GM18858 (cell line): ENCODE measurements around the gene ERGIC3.
"Not testable (repeated sequence)": the region's sequence is repeated elsewhere in the genome, so short reads cannot be mapped to it uniquely, and the experiment has no call there.

Experiments
- ATAC-seq: cut with Tn5 transposase; IDR thresholded peaks from one replicate; pipeline ENCODE4 v1.9.1; 2021; ENCODE audit not compliant: unreplicated experiment

The ERGIC3 gene

DNA sequence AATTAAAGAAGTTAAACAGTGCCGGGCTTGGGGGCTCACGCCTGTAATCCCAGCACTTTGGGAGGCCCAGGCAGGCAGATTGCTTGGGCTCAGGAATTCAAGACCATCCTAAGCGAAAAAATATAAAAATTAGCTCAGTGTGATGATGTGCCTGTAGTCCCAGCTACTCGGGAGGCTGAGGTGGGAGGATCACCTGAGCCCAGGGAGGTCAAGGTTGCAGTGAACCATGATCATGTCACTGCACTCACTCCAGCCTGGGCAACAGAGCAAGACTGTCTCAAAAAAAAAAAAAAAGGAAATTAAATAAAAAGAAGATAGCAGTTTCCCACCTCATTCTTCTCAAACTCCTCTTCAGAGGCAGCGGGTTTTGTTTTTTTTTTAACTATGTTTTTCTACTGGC lies 24.1 kb upstream of the ERGIC3 start:
- ATAC-seq, result not testable (repeated sequence)

- ATAC-seq, result no peak
Measured at GRCh38 chr20:35518955-35519354, 22.9 kb upstream of the ERGIC3 start.

DNA sequence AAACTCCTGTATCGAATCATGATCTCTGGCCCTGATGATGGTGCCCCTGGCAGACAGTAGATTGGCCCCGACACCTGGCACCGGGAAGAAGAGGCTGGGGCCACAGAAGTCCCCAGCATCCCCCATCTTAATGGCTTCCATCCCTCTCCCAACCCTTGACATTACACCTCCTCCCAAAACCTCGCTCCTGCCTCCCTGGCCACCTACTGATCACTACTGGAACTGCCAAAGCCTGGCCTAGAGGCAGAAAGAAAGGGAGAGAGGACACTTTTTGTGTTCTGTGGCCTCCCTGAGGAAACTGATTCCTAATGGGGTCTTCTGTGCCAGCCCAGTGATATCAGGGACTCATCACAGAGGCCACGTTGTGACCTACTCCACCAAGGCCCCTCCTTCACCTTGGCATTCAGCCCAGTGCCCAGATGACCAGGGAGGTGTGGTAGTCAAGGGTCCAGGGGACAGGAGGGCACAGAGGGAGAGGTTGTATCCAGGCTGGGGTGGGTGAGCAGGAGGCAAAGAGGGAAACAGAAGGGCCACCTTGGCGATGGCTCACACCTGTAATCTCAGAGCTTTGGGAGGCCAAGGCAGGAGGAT lies 18.5 kb upstream of the ERGIC3 start:
- no peak for ATAC-seq

GRCh38 chr20:35525639-35526038 lies 16.2 kb upstream of the ERGIC3 start:
- no peak for ATAC-seq

DNA sequence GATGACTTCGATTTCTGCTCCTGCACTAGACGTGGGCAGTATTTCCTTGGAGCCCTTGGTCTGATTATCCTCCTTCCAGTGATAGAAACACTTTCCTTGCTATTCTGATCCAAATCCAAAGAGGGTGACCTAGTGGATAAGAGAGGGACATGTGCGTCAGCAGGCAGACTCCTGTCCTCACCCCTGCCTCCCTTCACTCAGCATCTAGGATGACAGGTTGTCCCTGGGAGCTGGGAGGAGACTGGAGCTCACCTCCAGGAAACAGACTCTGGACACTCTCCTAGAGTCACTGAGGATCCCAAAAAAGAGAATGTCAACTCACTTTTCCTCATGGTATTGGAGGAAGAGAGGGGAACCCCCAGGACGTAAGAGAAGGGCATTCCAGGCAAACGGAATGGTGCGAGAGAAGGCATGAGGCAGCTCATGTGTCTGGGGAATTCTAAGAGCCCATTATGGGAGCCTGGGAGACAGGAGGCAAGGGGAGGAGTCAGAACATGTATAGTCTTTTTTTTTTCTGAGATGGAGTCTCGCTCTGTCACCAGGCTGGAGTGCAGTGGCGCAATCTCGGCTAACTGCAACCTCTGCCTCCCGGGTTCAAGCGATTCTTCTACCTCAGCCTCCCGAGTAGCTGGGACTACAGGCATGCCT lies 14.6 kb upstream of the ERGIC3 start:
- no peak for ATAC-seq

DNA sequence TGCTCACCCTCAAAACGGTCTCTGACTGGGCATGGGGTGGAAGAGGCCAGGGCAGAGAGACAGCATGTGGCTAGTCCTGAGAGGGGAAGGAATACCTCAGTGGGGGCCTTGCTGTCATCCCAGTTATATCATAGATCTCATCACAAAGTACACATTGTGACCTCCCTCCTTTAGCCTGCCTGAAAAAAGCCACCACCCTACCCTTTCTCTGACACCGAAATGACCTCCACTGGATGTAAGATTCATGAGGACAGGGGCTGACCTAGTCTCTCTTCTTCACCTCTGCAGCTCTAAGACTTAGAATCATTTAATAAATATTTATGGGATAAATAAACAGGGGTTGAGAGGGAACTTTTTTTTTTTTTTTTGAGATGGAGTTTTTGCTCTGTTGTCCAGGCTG lies 12.3 kb upstream of the ERGIC3 start, which contains the start of gene C20orf173:
C20orf173 (minus strand) TSS at position 101 of the 400 bp plus-strand sequence. CDS start 279 bp downstream, outside the sequence.
- ATAC-seq, result no peak

DNA sequence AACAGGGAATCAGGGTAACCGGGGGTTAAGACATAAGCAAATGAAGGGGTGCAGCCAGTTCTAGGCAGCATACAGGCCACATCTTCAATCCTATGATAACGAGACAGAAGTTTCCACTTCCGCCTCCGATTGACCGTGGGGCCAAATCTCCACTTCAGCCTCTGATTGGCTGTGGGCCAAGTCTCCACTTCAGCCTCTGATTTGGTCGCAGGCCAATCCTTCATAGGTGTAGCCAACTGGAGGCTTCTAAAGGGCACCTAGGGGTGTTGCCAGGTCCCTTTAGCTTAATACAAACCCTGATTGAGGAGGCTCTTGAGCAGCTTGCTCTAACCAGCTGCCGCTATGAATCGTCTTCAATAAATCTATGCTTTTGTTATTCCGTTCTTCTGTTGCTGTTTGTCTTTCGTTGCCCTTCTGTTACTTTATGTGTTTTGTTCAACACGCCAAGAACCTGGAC lies 2.1 kb upstream of the ERGIC3 start:
- no peak for ATAC-seq

GRCh38 chr20:35541118-35541782 lies 628 bp upstream of the ERGIC3 start:
- ATAC-seq, result no peak

GRCh38 chr20:35542990-35543389 lies 1.1 kb downstream of the ERGIC3 start:
- no peak for ATAC-seq

GRCh38 chr20:35544436-35544835 lies 2.6 kb downstream of the ERGIC3 start:
- no peak for ATAC-seq

DNA sequence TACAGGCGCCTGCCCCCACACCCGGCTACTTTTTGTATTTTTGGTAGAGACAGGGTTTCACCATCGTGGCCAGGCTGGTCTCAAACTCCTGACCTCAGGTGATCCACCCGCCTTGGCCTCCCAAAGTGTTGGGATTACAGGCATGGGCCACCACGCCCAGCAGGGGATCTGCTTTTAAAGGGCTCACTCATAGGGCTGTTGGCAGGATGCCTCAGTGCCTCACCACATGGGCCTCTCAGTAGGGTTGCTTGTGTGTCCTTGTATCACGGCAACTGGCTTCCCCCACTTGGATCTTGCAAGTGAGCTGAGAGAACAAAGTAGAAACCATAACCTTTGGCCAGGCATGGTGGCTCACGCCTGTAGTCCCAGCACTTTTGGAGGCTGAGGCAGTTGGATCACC lies 3.1 kb downstream of the ERGIC3 start:
- ATAC-seq, result not testable (repeated sequence)

DNA sequence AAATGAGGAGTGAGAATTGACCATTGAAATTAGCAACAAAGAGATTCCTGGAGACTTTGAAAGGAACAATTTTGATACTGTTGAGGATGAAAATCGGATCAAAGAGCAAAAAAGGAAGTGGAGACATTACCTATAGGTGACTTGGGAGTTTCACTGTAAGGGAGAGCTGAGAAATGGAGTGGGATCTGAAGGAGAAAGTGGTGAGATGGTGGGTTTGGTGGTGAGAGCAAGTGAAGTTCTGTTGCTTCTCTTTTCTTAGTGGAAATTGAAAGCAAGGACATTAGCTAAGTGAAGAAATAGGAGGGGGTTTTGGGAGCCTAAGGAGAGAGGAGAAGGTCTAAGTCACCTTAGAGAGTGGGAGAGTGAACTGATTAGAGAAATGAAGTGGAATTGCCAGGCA lies 4.2 kb downstream of the ERGIC3 start:
- ATAC-seq, result no peak

DNA sequence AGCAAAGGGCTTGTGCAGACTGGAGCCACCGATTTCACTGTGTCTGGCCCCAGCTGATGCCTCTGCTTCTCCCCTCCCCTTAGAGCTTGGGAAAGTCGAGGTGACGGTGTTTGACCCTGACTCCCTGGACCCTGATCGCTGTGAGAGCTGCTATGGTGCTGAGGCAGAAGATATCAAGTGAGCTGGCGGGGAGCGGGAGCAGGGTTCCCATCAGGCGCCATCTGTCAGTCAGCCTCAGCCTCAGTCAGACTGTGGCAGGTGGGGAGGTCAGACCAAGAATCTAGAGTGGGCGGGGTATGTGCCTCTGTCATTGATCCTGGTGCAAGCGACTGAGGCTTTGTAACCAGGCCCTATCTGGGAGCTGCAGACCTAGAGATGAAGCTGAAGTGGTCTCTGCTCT lies 5.5 kb downstream of the ERGIC3 start:
- ATAC-seq, result no peak

DNA sequence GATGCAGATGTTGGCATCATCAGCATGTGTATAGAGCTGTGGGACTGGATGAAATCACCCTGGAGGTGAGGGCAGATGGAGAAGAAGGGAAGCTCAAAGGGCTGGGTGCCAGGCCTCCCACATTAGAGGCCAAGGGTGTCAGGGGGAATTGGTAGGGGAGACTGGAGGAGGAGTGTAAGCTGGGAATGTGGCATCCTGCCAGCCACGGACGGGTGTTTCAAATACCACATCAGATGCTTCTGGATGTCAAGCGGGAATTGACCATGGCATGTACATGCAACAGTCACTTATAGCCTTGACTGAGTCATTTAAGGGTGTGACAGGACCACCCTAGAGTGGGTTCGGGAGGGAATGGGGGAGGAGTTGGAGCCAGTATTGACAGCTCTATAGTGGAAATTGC lies 9.6 kb downstream of the ERGIC3 start:
- ATAC-seq, result no peak

DNA sequence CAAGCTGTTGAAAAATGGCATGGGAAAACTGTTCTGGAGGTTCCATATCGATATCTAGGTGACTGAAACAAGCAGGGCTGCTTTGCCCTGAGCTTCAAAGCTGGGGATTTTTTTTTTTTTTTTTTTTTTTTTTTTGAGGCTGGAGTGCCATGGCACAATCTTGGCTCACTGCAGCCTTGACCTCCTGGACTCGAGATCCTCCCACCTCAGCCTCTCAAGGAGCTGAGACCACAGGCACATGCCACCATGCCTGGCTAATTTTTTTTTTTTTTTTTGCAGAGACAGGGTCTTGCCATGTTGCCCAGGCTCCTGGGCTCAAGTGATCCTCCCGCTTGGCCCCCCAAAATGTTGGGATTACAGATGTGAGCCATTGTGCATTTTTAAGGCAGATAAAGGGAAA lies 11.0 kb downstream of the ERGIC3 start:
- no peak for ATAC-seq

DNA sequence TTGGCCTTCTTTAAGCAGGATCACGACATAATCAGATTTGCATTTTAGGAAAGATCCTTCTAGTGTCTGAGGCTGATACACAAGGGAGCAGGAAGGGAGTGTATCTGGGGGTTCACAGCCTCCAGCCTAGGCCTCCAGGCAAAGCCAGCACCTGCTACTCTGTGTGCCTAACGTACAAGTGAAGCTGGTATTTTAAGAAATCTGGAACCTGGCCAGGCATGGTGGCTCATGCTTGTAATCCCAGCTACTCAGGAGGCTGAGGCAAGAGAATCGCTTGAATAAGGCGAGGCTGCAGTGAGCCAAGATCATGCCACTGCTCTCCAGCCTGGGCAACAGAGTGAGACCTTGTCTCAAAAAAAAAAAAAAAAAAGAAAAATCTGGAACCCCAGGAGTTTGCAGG lies 13.6 kb downstream of the ERGIC3 start:
- not testable (repeated sequence) for ATAC-seq

GRCh38 chr20:35555951-35556645 lies 14.2 kb downstream of the ERGIC3 start:
- ATAC-seq, result no peak

DNA sequence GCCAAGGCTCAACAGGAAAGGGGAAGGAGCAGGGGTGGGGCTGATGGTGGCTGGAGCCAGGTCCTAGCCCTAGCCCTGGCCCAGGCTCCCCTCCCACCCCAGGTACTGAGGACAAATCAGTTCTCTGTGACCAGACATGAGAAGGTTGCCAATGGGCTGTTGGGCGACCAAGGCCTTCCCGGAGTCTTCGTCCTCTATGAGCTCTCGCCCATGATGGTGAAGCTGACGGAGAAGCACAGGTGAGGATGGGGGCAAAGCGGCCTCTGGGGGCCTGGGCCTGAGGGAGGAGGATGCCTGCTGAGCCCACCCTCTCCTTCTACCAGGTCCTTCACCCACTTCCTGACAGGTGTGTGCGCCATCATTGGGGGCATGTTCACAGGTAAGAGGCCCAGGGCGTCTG lies 15.0 kb downstream of the ERGIC3 start:
- no peak for ATAC-seq

DNA sequence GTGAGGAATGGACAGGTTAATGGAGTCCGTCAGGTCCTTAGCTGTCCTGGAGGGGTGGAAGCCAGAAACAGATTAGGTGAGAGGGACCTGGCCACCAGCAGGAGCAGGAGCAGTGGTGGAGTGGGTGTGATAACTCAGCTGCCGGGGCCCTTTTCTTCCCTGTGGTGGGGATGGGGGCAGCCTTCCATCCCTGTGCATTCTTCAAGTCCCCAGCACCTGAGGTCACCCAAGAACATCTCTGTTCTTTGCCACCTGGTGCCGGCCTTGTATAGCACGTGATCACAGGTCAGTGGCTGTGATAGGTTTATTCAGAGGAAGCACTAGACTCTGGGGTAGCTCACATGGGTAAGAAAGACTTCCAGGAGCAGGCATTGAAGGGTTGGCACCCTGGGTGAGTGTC lies 16.6 kb downstream of the ERGIC3 start:
- ATAC-seq, result no peak

DNA sequence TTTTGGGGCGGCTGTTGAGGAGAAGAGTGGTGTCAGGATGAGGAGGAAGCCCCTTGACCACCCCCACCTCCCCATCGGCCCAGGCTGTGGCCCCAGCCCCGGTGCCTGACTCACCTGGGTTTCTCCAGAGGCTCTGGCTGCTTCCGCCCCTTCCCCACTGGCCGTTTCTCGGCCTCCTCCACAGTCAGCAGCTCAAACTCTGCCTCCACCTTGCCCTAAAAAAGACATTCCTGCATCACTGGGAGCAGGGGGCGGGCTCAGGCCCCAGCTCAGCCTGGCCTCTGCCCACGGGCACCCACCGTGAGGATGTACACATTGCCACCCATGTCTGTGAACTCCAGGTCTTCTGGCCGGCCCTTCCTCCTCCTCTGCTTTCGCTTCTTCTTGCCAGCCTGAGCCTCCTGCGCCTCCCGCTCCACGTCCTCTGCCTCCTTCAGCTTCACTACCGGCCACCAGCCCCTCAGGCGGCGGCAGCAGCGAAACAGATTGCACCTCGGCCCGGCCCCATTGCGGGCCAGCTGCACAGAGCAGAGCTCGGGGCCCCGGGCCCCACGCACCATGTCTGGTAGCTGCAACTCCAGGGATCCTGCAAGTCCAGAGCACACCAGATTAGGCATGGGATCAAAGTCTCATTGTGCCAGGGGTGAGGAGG lies 17.3 kb downstream of the ERGIC3 start:
- ATAC-seq, result no peak

DNA sequence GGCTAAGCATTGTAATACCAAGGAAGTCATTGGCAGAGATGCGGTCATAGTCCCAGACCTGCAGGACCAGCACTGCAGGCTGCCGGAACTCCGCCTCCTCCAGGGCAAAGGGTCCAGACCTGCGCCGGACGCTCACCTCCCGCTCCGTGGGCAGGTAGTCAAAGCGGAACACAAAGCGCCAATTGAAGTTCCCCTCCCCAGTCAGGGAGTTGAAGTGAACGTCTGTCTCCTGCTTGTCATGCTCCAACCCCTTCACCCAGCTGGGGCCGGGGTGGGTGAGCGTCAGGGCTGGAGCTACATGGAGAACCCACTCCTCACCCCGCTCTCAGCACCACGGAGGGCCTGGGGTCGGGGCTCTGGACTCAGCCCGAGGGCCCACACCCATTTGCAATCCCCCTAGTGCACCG lies 18.2 kb downstream of the ERGIC3 start:
- ATAC-seq, result no peak
